B cell (primary cell): ENCODE measurements around the gene ZDHHC14. TPM values are rescaled to one million over a fixed set of nuclear protein-coding genes. Genes with fewer than 3 reads are reported as not detected.

Experiments
- ATAC-seq: fragments of 200-7000 bp; cut with Tn5 transposase; one replicate; pipeline ENCODE4 v1.10.0; 2021; ENCODE audit warnings: low read depth, mild to moderate bottlenecking, moderate number of reproducible peaks, moderate library complexity
- CTCF ChIA-PET: fragments of 350-600 bp; sonication (Branson Sonifier 250); formaldehyde crosslinking; loops from one replicate; lab custom pipeline; 2021; ENCODE audit warnings: antibody characterized with exemption, inconsistent platforms; lab: Charles Lee
- POLR2A ChIA-PET: fragments of 350-600 bp; sonication (Branson Sonifier 250); formaldehyde crosslinking; loops from one replicate; lab custom pipeline; 2021; ENCODE audit warnings: antibody characterized with exemption; lab: Charles Lee
- DNase-seq: peaks from one replicate; pipeline ENCODE4 v3.0.0; 2013
- H2AFZ ChIP-seq: 2 replicates; pipeline ENCODE4 v1.6.1; 2012; ENCODE audit warnings: mild to moderate bottlenecking, low read depth, low read length; ENCODE audit not compliant: insufficient read depth, poor library complexity, severe bottlenecking
- H3K27ac ChIP-seq, 2 donors: 1 replicate in 1 of 2; 2 replicates in 1 of 2; pipeline ENCODE4 v1.5.1; 2012 to 2013; ENCODE audit warnings: low read length in 2 of 2, mild to moderate bottlenecking in 2 of 2, moderate library complexity in 1 of 2
- H3K27me3 ChIP-seq, 4 experiments: fragments of 200-600 bp in 1 of 4; sonication (generic) in 1 of 4; replicated peaks in 1 of 4; 1 replicate in 2 of 4; 2 replicates in 2 of 4; pipeline versions ENCODE4 v1.6.1 to v1.7.0; 2013 to 2016; ENCODE audit warnings: low read length in 3 of 4, mild to moderate bottlenecking in 2 of 4, mixed read lengths in 1 of 4, moderate library complexity in 1 of 4; ENCODE audit not compliant: insufficient read depth in 4 of 4, control insufficient read depth in 3 of 4; ENCODE audit errors: control extremely low read depth in 1 of 4
- H3K36me3 ChIP-seq, 2 experiments: replicated peaks in 1 of 2; 1 replicate in 1 of 2; 2 replicates in 1 of 2; pipeline versions ENCODE4 v1.6.1 to v1.7.1; 2013; ENCODE audit warnings: low read length in 1 of 2; ENCODE audit not compliant: insufficient read depth in 2 of 2, control insufficient read depth in 1 of 2; ENCODE audit errors: control extremely low read depth in 1 of 2, extremely low read depth in 1 of 2
- H3K4me1 ChIP-seq, 2 donors: fragments of 200-600 bp in 1 of 2; sonication (generic) in 1 of 2; 1 replicate in 1 of 2; 2 replicates in 1 of 2; pipeline versions ENCODE4 v1.5.1 to v1.6.1; 2013 to 2017; ENCODE audit warnings: low read length in 2 of 2; ENCODE audit not compliant: control insufficient read depth in 2 of 2, insufficient read depth in 2 of 2
- H3K4me2 ChIP-seq: replicated peaks from 2 replicates; pipeline ENCODE3; 2012; ENCODE audit warnings: mild to moderate bottlenecking, low read depth, low read length; ENCODE audit not compliant: poor library complexity, severe bottlenecking
- H3K4me3 ChIP-seq, 5 experiments: fragments of 200-600 bp in 1 of 5; sonication (generic) in 1 of 5; 1 replicate in 3 of 5; 2 replicates in 2 of 5; pipeline versions ENCODE4 v1.5.1 to v1.7.0; 2011 to 2016; ENCODE audit warnings: low read length in 4 of 5, mild to moderate bottlenecking in 4 of 5, low read depth in 2 of 5, control low read depth in 1 of 5, moderate library complexity in 1 of 5; ENCODE audit not compliant: insufficient read depth in 1 of 5; ENCODE audit errors: control extremely low read depth in 1 of 5, extremely low read depth in 1 of 5
- H3K79me2 ChIP-seq: fragments of 200-600 bp; sonication (generic); one replicate; pipeline ENCODE4 v1.6.0; 2016; ENCODE audit warnings: low read length; ENCODE audit not compliant: control insufficient read depth, insufficient read depth
- H3K9ac ChIP-seq: fragments of 200-600 bp; sonication (generic); 2 replicates; pipeline ENCODE4 v1.6.1; 2017; ENCODE audit warnings: mild to moderate bottlenecking, low read length, moderate library complexity
- H3K9me3 ChIP-seq, 3 donors: one replicate each; pipeline versions ENCODE4 v1.6.1 to v1.7.1; 2013; ENCODE audit warnings: low read length in 2 of 3; ENCODE audit not compliant: control insufficient read depth in 2 of 3, insufficient read depth in 1 of 3; ENCODE audit errors: control extremely low read depth in 1 of 3
- H4K20me1 ChIP-seq: 2 replicates; pipeline ENCODE4 v1.6.0; 2012; ENCODE audit warnings: mild to moderate bottlenecking, low read length; ENCODE audit not compliant: insufficient read depth, control insufficient read depth, poor library complexity, severe bottlenecking
- H3K27ac Mint-ChIP-seq: one replicate; pipeline ENCODE4 v1.8.0; 2021; ENCODE audit warnings: mixed read lengths
- H3K27me3 Mint-ChIP-seq: one replicate; pipeline ENCODE4 v1.8.0; 2021; ENCODE audit warnings: mixed read lengths
- H3K4me1 Mint-ChIP-seq: one replicate; pipeline ENCODE4 v1.8.0; 2021; ENCODE audit warnings: mixed read lengths
- H3K4me3 Mint-ChIP-seq: one replicate; pipeline ENCODE4 v1.8.0; 2021; ENCODE audit warnings: mixed read lengths
- H3K9me3 Mint-ChIP-seq: one replicate; pipeline ENCODE4 v1.8.0; 2022; ENCODE audit warnings: mixed read lengths; ENCODE audit not compliant: insufficient read depth
- EZH2 ChIP-seq: IDR thresholded peaks from 2 replicates; pipeline ENCODE4 v1.6.1; 2012; ENCODE audit warnings: borderline replicate concordance, low read depth, mild to moderate bottlenecking, moderate library complexity, low read length; ENCODE audit not compliant: insufficient read depth, poor library complexity, severe bottlenecking
- WGBS: methylation state at CpG from one replicate; pipeline ENCODE4 v1.1.5; 2013; ENCODE audit warnings: missing lambda C conversion rate; ENCODE audit not compliant: insufficient coverage; 5-methylcytosine and 5-hydroxymethylcytosine counted together
- intact Hi-C: fragments of 100-400 bp; cut with micrococcal nuclease; formaldehyde crosslinking; loops from one replicate; pipeline ENCODE4 v1.10.0; 2022
- polyA plus RNA-seq: library from polyadenylated mRNA; depleted of rRNA; stranded (reverse); fragments of >200 nt; gene quantifications from 2 replicates; pipeline ENCODE4 v1.2.3, GENCODE V29; 2012
- total RNA-seq, 2 donors: library from RNA; stranded (reverse); fragments of 120-200 nt in 1 of 2; gene quantifications; 1 replicate in 1 of 2; 2 replicates in 1 of 2; pipeline versions ENCODE4 v1.2.3 to v1.2.4, GENCODE V29; 2013 to 2022
- TF ChIP-seq, protein P1 (sequence below): fragments of 200-600 bp; IDR thresholded peaks from one replicate; pipeline ENCODE4 v1.8.0; 2022; ENCODE audit warnings: antibody characterized with exemption, mild to moderate bottlenecking

Gene ZDHHC14
- total and polyA plus RNA-seq, 2 donors (not counting 1 experiment from before 2014, with no cell fraction given) = 8.8 to 50.4 TPM

DNA sequence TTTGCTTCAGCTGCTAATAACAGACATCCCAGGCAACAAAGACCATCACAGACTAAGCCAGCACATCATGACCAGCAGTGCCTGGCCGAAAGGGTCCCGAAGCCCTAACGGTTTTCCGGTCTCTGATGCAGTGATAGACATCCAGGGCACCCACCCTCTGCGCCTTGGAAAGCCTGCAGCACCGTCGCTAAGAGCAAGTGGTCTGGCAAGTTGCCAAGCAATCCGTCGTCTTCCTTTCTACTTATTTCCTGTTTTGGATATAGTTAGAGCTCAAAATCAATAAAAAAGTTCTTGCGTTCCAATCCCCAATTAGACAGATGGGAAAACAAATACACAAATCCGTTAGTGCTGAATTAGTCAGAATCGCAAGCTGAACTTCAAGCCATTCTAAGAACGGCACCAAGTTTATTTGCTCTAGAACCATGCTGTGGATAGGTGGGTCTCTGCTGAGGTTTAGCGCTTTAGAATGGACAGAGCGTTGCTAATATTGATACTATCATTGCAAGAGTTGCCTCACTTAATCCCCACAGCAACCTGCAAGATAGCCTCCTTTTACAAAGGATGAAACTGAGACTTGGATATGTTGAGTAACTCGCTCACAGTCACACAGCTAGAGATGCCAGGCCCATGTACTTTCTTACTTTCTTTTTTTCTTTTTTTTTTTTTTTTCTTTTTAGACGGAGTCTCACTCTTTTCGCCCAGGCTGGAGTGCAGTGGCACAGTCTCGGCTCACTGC, 278.7 kb downstream of the ZDHHC14 start:
- intact Hi-C loops = loop anchor here (10.0 kb wide), 1 partner anchor 215 kb away; no protein-coding TSS in a partner anchor
- Histone ChIP-seq H3K36me3 (peaks cover 0 to 56% of the 10 kb centered on the region in 2 experiments), H3K4me2 (no peak overlapping the region), H3K4me1 (no peaks in the 10 kb centered on the region), H3K4me3 (no peak overlapping the region), H2AFZ (no peak overlapping the region), H3K79me2 (no peaks in the 10 kb centered on the region), H3K9me3 (no peaks in the 10 kb centered on the region), H3K27ac (no peak overlapping the region), H4K20me1 (no peaks in the 10 kb centered on the region), H3K27me3 (no peaks in the 10 kb centered on the region), H3K9ac (no peak overlapping the region)
- no peak for TF ChIP-seq EZH2
- TF ChIP-seq, protein P1, sequence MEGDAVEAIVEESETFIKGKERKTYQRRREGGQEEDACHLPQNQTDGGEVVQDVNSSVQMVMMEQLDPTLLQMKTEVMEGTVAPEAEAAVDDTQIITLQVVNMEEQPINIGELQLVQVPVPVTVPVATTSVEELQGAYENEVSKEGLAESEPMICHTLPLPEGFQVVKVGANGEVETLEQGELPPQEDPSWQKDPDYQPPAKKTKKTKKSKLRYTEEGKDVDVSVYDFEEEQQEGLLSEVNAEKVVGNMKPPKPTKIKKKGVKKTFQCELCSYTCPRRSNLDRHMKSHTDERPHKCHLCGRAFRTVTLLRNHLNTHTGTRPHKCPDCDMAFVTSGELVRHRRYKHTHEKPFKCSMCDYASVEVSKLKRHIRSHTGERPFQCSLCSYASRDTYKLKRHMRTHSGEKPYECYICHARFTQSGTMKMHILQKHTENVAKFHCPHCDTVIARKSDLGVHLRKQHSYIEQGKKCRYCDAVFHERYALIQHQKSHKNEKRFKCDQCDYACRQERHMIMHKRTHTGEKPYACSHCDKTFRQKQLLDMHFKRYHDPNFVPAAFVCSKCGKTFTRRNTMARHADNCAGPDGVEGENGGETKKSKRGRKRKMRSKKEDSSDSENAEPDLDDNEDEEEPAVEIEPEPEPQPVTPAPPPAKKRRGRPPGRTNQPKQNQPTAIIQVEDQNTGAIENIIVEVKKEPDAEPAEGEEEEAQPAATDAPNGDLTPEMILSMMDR = no peak
- ATAC-seq = no peak
- WGBS = 42% methylated on average over 5 of the region's 19 CpGs
- no peak for DNase-seq
- Mint-ChIP-seq H3K4me1 (no peaks in the 10 kb centered on the region), H3K27ac (no peak overlapping the region), H3K9me3 (no peaks in the 10 kb centered on the region), H3K4me3 (no peak overlapping the region), H3K27me3 (no peaks in the 10 kb centered on the region)
- ChIA-PET CTCF (interaction anchor here (0.8 to 1.2 kb wide), 3 partner anchors 7 to 328 kb away, joined by 3 read pairs; no protein-coding TSS in a partner anchor), POLR2A (no interaction called here)

DNA sequence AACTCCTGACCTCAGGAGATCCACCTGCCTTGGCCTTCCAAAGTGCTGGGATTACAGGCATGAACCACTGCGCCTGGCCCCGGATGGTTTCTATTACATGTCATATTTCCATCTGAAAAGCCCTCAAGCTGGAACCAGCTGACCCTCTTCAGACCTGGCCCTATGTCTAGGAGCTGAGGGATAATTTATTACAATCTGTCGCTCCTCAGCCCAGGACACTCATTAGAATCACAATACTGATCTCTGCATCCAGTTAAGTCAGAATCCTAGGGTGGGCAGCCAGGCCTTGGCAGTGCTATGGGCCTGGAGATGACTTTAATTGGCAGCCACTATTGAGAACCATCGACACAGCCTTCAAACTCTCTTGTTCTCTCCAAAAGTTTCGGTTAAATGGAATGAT, 279.4 kb downstream of the ZDHHC14 start:
- Mint-ChIP-seq H3K4me1 (no peaks in the 10 kb centered on the region), H3K4me3 (no peak overlapping the region), H3K27me3 (no peaks in the 10 kb centered on the region), H3K9me3 (no peaks in the 10 kb centered on the region), H3K27ac (no peak overlapping the region)
- no peak overlapping the region for H3K9ac ChIP-seq
- ATAC-seq (no peak), DNase-seq (no peak)
- no peaks in the 10 kb centered on the region for H3K4me1 ChIP-seq
- H3K4me3 ChIP-seq = no peak overlapping the region
- CTCF ChIA-PET = interaction anchor here (0.6 to 0.8 kb wide), 2 partner anchors 329 to 346 kb away, joined by 3 read pairs; no protein-coding TSS in a partner anchor
- no peak overlapping the region for H2AFZ ChIP-seq
- no peaks in the 10 kb centered on the region for H4K20me1 ChIP-seq
- no peaks in the 10 kb centered on the region for H3K27me3 ChIP-seq
- peaks cover 0 to 57% of the 10 kb centered on the region in 2 experiments for H3K36me3 ChIP-seq
- H3K9me3 ChIP-seq = no peaks in the 10 kb centered on the region
- H3K27ac ChIP-seq = no peak overlapping the region
- WGBS = 100% methylated on average over 2 of the region's 5 CpGs
- H3K4me2 ChIP-seq = no peak overlapping the region
- H3K79me2 ChIP-seq = no peaks in the 10 kb centered on the region
- POLR2A ChIA-PET = no interaction called here
- TF ChIP-seq EZH2 = no peak
- TF ChIP-seq, protein P1 = no peak
- intact Hi-C loops = loop anchor here (10.0 kb wide), 1 partner anchor 214 kb away; no protein-coding TSS in a partner anchor
